Measurements from ENCODE around the gene TFB2M.

TFB2M gene

GRCh38 chr1:246583056-246583440, 17.0 kb upstream of the TFB2M start:
- no peak for TF ChIP-seq CTCF (conservative IDR thresholded peaks at IDR 0.05; ENCODE audit: control insufficient read depth, insufficient read depth, low read depth, low read length)
- no peak for DNase-seq (ENCODE audit: low read depth)
- H3K4me3 ChIP-seq (ENCODE audit: control insufficient read depth, low read depth, low read length), result no peak overlapping the region

DNA sequence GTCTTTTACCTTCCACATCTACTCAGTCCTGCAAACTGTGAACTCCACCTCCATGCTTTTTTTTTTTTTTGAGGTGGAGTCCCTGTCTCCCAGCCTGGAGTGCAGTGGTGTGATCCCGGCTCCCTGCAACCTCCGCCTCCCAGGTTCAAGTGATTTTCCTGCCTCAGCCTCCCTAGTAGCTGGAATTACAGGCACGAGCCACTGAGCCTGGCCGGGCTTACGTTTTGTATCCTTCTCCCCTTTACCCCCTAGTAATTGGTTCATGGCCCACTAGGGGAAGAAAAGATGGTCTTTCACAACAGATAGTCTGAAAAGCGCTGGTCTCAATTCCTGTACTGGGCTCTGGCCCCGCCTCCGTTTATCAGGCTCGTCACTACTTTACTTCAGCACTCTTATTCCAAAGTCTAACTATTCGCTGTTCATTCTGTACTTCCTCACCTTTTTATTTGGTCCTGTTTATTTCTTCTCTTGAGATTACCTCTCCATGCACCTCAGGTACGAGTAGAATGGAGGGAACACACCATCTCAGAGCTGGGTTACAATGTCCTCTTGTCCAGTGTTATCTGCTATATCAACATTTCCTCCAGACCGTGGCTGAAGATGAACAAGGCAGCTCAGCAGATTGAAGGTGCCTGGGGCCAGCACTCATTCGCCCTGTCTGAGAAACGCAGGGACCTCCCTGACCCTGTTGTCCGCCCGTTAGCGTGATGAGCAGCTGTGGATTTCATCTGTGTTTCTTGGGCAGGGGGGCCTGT, 16.4 kb upstream of the TFB2M start:
- TF ChIP-seq CTCF (conservative IDR thresholded peaks at IDR 0.05; ENCODE audit: control insufficient read depth, insufficient read depth, low read depth, low read length), result no peak
- no peak overlapping the region for H3K4me3 ChIP-seq (ENCODE audit: control insufficient read depth, low read depth, low read length)
- no peak for DNase-seq (ENCODE audit: low read depth)

GRCh38 chr1:246580497-246581370, 14.7 kb upstream of the TFB2M start:
- no peak for TF ChIP-seq CTCF (conservative IDR thresholded peaks at IDR 0.05; ENCODE audit: control insufficient read depth, insufficient read depth, low read depth, low read length)
- DNase-seq (ENCODE audit: low read depth), result no peak
- H3K4me3 ChIP-seq (ENCODE audit: control insufficient read depth, low read depth, low read length), result no peak overlapping the region

- no peak overlapping the region for H3K4me3 ChIP-seq (ENCODE audit: control insufficient read depth, low read depth, low read length)
- no peak for DNase-seq (ENCODE audit: low read depth)
- no peak for TF ChIP-seq CTCF (conservative IDR thresholded peaks at IDR 0.05; ENCODE audit: control insufficient read depth, insufficient read depth, low read depth, low read length)
Measured at GRCh38 chr1:246579818-246580217, 13.8 kb upstream of the TFB2M start.

DNA sequence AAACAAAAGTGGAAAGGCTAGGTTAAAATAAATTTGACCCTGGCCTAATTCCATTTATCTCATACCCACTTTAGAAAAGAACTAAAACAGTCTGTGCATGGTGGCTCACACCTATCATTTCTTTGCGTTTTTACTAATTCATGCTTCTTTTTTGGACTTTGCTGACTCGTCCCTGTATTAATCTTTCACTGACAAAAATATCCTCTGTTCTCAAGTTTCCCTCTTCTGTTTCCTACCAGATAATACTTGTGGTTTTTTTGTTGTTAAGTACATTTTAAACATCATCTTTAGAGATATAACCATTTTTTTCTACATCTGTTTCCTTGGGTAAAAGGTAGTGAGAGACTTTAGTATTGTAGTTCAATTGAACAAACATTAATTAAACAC, 11.7 kb upstream of the TFB2M start:
- H3K4me3 ChIP-seq (ENCODE audit: control insufficient read depth, low read depth, low read length), result no peak overlapping the region
- TF ChIP-seq CTCF (conservative IDR thresholded peaks at IDR 0.05; ENCODE audit: control insufficient read depth, insufficient read depth, low read depth, low read length), result no peak
- DNase-seq (ENCODE audit: low read depth), result no peak

DNA sequence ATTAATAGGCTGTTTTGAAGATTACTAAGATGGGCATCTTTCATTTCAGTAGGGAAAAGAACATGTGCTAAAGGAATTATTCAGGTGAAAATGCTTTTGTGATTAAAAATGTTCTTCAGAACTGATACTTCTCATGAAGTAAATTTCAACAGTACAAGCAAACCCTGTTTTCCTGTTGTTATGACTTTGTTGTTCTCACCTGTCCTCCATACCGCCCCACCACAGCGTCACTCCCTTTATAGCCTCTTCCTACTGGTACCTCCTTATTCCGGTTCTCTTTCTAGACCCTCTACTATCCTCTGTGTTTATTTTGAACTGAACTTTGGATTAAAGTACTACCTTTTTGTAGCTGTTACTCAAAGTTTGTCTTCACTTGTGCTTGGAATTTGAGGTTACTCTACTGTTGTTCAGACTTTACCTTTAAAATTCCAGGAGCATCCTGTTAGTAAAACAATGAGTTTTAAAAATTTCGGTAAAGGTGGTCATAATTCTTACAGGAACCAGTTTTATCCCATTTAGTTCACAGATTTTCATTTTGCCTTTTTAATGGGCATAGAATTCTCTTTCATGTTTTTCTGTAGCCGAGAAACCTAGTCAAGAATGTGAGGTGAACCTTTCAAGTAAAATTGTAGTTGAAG, 11.1 kb upstream of the TFB2M start:
- H3K4me3 ChIP-seq (ENCODE audit: control insufficient read depth, low read depth, low read length), result no peak overlapping the region
- no peak for TF ChIP-seq CTCF (conservative IDR thresholded peaks at IDR 0.05; ENCODE audit: control insufficient read depth, insufficient read depth, low read depth, low read length)

More for the DNA sequence above, 11.1 kb upstream of the TFB2M start:
- no peak for DNase-seq (ENCODE audit: low read depth)

Data from fibroblast of mammary gland (primary cell).